Measurements from ENCODE around the gene F2RL2. TPM values are rescaled to one million over a fixed set of nuclear protein-coding genes. Genes with fewer than 3 reads are reported as not detected.

F2RL2 gene
- total RNA-seq, 1 donor from 2014 or later, result 2.0 TPM

- DNase-seq (ENCODE audit: low read depth), result no peak
- TF ChIP-seq CTCF (IDR thresholded peaks at IDR 0.05; ENCODE audit: insufficient read depth, low read length, poor library complexity, severe bottlenecking), result no peak
- Histone ChIP-seq H3K4me3 (ENCODE audit: low read depth, low read length) (no peak overlapping the region), H3K36me3 (ENCODE audit: control insufficient read depth, insufficient read depth, low read length) (no peaks in the 10 kb centered on the region), H3K27me3 (ENCODE audit: control insufficient read depth, insufficient read depth, low read length) (no peaks in the 10 kb centered on the region)
Observed at GRCh38 chr5:76634661-76635060, 11.5 kb upstream of the F2RL2 start.

DNA sequence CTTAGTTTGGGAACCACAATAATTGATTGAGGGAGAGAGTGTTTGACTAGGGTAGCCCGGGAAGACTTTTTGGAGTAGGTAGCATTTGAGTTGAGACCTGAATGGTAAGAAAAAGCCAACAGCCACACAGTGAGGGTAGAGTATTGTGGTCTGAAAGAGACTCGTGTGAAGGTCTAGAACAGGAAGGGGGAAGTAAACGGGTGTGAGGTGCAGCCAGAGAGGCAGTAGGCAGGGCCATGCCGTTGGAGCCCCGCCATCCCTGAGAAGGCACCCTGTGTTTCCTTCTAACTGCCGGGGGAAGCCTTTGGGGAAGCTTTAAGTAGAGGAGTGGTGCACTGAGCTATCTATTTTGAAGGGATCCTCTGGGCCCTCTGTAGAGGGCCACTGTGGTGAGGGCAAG, 3.5 kb upstream of the F2RL2 start:
- no peaks in the 10 kb centered on the region for H3K27me3 ChIP-seq (ENCODE audit: control insufficient read depth, insufficient read depth, low read length)
- no peaks in the 10 kb centered on the region for H3K36me3 ChIP-seq (ENCODE audit: control insufficient read depth, insufficient read depth, low read length)
- no peak overlapping the region for H3K4me3 ChIP-seq (ENCODE audit: low read depth, low read length)
- TF ChIP-seq CTCF (IDR thresholded peaks at IDR 0.05; ENCODE audit: insufficient read depth, low read length, poor library complexity, severe bottlenecking), result no peak
- DNase-seq (ENCODE audit: low read depth), result no peak

DNA sequence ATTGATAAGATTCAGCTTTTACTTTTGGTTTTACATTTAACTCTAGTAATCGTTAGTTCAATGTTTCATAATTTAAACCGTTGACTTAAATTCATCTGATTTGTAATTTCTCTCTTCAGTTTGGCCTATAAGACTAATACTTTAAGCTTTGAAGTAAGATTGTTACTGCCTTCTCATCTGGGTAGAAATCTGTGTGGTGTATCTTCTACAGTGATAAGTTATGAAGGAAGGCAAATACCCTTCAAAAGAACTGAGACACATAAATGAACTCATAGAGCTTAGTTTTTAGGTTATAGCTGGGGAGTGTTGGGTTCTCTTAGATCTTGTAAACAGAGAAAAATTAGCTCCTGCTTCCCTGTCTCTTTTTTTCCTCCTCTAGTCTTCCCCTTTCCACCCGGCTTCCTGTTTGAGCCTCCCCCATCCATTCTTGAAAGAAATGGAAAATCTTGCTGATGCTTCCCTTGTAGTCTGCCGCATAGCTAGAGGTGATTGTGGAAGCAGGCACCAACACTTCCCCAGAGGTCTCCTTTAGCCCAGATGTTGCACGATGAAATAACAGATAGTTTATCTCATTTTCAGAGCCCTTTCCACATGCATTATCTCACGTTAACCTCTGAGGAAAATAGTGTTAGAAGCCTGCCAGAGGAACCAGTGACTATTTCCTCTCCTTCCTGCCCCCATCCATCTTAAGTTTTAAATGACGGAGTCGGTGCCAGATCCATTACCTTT, 2.0 kb upstream of the F2RL2 start:
- Histone ChIP-seq H3K4me3 (ENCODE audit: low read depth, low read length) (no peak overlapping the region), H3K36me3 (ENCODE audit: control insufficient read depth, insufficient read depth, low read length) (no peaks in the 10 kb centered on the region), H3K27me3 (ENCODE audit: control insufficient read depth, insufficient read depth, low read length) (no peaks in the 10 kb centered on the region)
- TF ChIP-seq CTCF (IDR thresholded peaks at IDR 0.05; ENCODE audit: insufficient read depth, low read length, poor library complexity, severe bottlenecking), result no peak
- no peak for DNase-seq (ENCODE audit: low read depth)

DNA sequence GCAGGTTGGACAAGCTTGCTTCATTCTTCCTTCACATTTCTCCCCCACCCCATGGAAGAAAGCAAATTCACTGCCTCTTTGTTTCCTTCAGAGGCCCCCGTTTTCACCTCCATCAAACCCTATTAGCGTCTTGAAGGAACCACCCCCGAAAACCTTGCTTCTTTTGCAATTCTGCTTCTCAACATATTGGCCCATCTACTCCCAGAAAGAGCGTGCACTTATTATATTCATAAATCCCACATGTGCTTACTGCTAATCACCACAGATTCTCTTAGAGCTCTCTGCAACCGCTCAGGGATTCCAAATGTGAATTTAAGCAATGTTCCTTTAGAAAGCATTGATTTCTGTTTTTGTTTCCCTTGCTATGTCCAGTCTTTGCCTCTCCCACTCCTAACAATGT, 1.1 kb downstream of the F2RL2 start:
- H3K27me3 ChIP-seq (ENCODE audit: control insufficient read depth, insufficient read depth, low read length), result no peaks in the 10 kb centered on the region
- no peak for DNase-seq (ENCODE audit: low read depth)
- TF ChIP-seq CTCF (IDR thresholded peaks at IDR 0.05; ENCODE audit: insufficient read depth, low read length, poor library complexity, severe bottlenecking), result no peak
- no peak overlapping the region for H3K4me3 ChIP-seq (ENCODE audit: low read depth, low read length)
- no peaks in the 10 kb centered on the region for H3K36me3 ChIP-seq (ENCODE audit: control insufficient read depth, insufficient read depth, low read length)

DNA sequence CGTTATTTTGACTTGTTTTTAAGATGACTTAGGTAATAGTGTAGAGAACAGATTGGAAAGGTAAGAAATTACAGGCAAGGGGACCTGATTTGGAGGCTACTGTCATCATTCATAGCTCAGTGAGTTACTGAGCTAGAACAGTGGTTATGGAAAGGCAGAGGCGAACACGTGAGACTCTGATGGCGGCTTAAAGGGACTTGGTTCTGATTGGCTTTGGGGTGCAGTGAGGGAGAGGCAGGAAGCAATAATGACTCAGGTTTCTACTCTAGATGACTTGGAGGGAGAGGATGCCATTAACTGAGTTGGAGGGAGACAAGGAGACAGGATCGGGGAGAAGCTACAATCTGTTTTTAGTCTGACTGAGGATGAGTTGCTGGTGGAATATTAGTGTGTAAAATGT, 3.0 kb downstream of the F2RL2 start:
- no peak for DNase-seq (ENCODE audit: low read depth)
- TF ChIP-seq CTCF (IDR thresholded peaks at IDR 0.05; ENCODE audit: insufficient read depth, low read length, poor library complexity, severe bottlenecking), result no peak
- H3K27me3 ChIP-seq (ENCODE audit: control insufficient read depth, insufficient read depth, low read length), result no peaks in the 10 kb centered on the region
- H3K4me3 ChIP-seq (ENCODE audit: low read depth, low read length), result no peak overlapping the region
- no peaks in the 10 kb centered on the region for H3K36me3 ChIP-seq (ENCODE audit: control insufficient read depth, insufficient read depth, low read length)

- Histone ChIP-seq H3K36me3 (ENCODE audit: control insufficient read depth, insufficient read depth, low read length) (no peaks in the 10 kb centered on the region), H3K27me3 (ENCODE audit: control insufficient read depth, insufficient read depth, low read length) (no peaks in the 10 kb centered on the region), H3K4me3 (ENCODE audit: low read depth, low read length) (no peak overlapping the region)
- no peak for DNase-seq (ENCODE audit: low read depth)
- no peak for TF ChIP-seq CTCF (IDR thresholded peaks at IDR 0.05; ENCODE audit: insufficient read depth, low read length, poor library complexity, severe bottlenecking)
Observed at GRCh38 chr5:76617675-76618074, 5.5 kb downstream of the F2RL2 start.
